Astrocyte of the spinal cord (primary cell): Measurements from ENCODE around the gene OVOL3.

Source experiments
- DNase-seq: peaks from one replicate; pipeline ENCODE4 v3.0.0; 2011; ENCODE audit warnings: low read depth, low spot score
- H3K4me3 ChIP-seq: 2 replicates; pipeline ENCODE4 v1.5.1; 2011; ENCODE audit warnings: low read depth, mild to moderate bottlenecking, low read length, moderate library complexity
- in situ Hi-C: cut with HindIII; loops from 2 replicates; pipeline ENCODE4 v1.10.0; 2017; ENCODE audit warnings: low sequenced_read_pairs
- TF ChIP-seq, protein P1 (sequence below): IDR thresholded peaks from 2 replicates; pipeline ENCODE4 v1.5.1; 2012; ENCODE audit warnings: low read depth, mild to moderate bottlenecking, low read length, inconsistent platforms

The OVOL3 gene

DNA sequence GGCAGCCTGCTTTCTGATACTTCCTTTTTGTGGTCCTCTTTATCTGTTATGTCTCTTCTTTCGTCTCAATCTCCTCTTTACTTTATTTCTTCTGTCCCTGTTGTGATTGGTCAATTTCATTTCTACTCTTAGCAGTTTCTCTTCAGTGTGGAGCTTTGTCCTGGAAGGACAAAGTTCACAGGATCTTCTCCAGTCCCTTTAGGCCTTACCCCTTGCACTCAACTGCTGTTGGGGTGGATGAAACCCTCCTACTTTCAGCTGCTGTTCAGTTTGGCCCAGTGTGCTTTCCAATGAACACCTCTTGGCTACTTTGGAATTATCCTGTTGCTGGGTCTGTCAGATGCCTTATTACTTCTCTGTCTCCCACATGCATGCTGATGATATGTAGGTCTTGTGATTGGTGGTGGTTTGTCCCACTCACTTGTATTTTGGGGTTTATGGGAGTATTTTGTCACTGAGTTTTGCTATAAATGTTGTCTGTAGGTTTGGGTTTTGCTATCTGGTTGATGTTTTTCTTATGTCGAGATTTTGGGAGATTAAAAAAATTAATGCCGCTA, 31.5 kb upstream of the OVOL3 start:
- no peak overlapping the region for H3K4me3 ChIP-seq
- in situ Hi-C loops = no loop called here
- no peak for DNase-seq
- TF ChIP-seq, protein P1, sequence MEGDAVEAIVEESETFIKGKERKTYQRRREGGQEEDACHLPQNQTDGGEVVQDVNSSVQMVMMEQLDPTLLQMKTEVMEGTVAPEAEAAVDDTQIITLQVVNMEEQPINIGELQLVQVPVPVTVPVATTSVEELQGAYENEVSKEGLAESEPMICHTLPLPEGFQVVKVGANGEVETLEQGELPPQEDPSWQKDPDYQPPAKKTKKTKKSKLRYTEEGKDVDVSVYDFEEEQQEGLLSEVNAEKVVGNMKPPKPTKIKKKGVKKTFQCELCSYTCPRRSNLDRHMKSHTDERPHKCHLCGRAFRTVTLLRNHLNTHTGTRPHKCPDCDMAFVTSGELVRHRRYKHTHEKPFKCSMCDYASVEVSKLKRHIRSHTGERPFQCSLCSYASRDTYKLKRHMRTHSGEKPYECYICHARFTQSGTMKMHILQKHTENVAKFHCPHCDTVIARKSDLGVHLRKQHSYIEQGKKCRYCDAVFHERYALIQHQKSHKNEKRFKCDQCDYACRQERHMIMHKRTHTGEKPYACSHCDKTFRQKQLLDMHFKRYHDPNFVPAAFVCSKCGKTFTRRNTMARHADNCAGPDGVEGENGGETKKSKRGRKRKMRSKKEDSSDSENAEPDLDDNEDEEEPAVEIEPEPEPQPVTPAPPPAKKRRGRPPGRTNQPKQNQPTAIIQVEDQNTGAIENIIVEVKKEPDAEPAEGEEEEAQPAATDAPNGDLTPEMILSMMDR = no peak

DNA sequence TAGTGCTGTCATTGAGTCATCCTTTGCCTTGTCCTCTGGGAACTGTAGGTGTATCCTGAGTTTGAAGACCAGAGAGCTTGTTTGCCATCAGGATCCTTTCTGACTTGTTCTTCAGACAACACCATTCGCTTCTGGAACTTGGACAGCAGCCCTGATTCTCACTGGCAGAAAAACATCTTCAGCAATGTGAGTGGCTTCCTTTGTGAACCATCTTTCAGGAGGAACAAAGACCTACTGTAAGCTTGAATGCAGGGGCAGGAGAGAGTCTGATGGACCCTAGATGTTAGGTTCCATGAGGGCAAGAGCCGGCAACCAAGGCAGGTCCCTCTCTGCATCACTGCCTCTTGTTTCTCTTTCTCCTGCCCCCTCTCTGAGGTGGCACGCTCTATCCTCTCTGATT, 29.6 kb upstream of the OVOL3 start:
- in situ Hi-C loops = no loop called here
- no peak overlapping the region for H3K4me3 ChIP-seq
- no peak for DNase-seq
- TF ChIP-seq, protein P1 = no peak

DNA sequence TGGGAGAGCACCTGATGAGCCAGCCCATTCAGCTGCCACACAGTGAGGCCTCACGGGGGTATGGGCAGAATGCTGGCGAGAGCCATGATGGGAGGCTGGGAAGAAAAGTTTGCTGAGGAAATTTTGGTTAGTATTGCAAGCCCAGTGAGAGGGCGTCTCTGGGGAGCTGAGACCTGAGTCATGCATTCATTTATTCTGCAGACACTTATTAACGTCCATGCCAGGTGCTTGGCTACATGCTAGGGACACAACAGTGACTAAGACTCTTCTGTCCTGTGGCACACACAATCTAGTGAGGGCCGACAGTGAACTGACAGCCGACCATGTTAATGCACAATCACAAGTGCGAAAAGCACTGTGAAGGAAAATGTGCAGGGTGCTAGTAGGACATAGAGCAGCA, 29.0 kb upstream of the OVOL3 start:
- DNase-seq = no peak
- in situ Hi-C loops = no loop called here
- H3K4me3 ChIP-seq = no peak overlapping the region
- TF ChIP-seq, protein P1 = no peak

DNA sequence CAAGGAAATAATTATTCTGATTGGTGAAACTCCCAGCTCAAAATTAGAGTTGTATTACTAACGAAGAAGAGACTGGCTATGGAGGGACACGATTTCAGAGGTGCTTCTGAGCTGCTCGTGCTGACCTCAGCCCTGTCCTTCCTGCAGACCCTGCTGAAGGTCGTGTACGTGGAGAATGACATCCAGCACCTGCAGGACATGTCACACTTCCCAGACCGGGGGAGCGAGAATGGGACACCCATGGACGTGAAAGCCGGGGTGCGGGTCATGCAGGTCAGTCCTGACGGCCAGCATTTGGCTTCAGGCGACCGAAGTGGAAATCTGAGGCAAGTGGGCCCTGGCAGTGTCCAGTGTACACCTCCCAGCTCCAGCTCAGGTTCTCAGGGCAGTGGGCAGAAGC, 28.0 kb upstream of the OVOL3 start:
- in situ Hi-C loops = no loop called here
- no peak overlapping the region for H3K4me3 ChIP-seq
- TF ChIP-seq, protein P1 = no peak

DNA sequence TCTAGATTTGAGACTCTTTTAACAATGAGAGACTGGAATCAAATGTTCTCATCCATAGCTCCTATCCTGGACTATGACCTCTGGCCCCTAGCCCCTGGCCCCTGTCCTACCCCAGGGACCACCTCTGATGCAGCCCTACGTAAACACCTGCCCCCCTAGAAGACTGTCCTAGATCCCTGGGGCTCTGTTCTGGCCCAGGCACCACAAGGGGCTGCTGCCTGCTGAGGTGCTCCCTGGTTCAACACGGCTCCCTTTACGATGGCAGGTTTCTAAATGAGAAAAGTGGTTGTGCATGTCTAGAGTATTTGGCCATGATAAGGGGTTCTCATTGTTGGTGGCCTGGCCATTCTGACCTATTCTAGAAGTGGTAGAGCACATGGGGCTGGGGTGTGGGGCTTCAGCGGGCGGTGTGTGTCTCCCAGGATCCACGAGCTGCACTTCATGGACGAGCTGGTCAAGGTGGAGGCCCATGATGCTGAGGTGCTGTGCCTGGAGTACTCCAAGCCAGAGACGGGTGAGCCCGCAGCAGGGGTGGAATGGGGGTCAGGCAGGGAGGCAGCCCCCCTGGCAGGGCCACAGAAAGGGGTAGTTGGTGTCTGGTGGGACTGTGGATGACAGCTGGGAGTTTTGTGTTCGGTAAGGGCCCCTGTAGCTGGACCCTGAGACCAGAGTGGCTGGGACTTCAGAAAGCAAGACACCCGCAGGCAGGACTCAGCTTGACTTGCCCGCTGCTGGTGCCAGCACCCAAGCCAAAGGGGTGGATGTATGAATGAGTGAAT, 26.5 kb upstream of the OVOL3 start:
- in situ Hi-C loops = no loop called here
- TF ChIP-seq, protein P1 = no peak
- no peak overlapping the region for H3K4me3 ChIP-seq
- no peak for DNase-seq

More for the DNA sequence above, 28.0 kb upstream of the OVOL3 start:
- DNase-seq = no peak

DNA sequence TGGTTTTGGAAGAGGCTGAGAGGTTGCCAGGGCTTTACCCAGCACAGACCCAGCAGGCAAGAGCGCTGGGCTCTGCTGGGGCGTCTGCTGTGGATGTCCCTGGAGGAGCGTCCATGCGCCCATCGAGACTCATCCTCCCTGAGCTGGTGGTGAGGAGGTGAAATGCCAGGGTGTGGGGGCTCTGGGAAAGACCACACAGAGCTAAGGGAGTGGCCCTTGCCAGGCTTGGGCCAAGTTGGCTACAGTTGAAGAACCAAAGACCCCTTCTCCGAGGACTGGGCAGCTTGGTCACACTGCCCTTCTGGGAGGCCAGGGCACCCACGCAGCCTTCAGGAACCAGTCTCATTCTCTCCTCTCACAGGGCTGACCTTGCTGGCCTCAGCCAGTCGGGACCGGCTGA, 24.6 kb upstream of the OVOL3 start:
- H3K4me3 ChIP-seq = no peak overlapping the region
- TF ChIP-seq, protein P1 = no peak
- in situ Hi-C loops = no loop called here
- no peak for DNase-seq
